ENCODE data around the gene DNPH1.

The DNPH1 gene, protein sequence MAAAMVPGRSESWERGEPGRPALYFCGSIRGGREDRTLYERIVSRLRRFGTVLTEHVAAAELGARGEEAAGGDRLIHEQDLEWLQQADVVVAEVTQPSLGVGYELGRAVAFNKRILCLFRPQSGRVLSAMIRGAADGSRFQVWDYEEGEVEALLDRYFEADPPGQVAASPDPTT

DNA sequence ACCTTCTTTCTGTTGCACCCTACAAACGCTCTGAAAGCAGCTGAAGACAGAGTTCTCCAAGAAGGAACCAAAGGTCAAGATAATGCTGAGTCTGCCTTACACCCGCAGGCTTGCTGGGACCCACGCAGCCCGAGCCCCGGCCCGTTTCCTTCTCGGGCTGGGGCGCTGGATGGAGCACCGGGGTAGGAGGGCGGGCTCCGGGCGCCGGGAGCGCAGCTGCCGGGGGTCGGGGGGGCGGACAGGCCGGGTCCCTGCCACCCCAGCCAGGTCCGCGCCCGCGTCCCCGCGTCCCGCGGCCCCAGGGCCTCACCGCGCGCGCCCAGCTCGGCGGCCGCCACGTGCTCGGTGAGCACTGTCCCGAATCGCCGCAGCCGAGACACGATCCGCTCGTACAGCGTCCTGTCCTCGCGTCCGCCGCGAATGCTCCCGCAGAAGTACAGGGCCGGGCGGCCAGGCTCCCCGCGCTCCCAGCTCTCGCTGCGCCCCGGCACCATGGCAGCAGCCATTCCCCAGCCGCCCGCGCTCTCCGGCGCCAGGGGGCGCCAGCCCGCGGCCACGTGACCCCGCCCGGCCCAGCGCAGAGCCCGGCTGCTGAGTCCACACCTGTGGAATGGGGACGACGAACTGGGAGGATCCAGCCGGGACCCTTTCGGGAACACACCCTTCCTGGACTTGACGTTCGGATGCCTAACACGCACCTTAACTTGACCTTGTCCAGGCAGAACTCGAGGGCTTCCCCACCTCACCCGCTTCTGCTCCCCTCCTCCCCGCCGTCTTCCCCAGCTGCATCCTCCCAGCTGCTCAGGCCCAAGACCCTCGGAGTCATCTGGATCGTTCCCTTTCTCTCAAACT lies at the start of gene DNPH1:
DNPH1 (minus strand) TSS at position 531 of the 852 bp plus-strand sequence; CDS start at position 506, 25 bp downstream.
- DNase-seq, result peak; percentile 83

DNA sequence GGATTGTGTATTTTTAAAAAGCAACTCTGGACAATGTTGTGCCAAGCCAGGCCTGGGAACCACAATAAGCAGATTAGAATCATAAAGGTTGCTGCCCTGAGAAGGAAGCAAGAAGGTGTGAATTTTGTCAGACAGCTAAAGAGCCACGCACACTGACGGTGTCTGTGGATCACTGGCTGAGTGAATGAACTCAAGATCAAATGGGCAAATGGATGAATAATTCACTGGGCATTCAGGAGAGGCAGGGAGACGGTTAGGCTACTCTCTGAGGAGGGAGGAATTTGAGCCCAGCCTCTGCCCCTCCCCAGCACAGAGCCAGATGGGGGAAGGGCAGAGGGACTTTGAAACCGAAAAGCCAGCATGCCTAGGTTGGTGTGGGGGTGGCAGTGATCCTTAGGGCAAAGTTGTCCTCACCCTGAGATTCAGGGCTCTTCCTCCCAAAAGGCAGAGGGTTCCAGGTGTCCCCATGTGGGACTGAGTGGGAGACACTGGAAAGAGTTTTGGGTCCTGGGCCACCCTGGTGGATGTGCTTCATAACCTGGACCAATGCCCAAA lies 49.3 kb upstream of the DNPH1 start:
- DNase-seq, result no peak

DNA sequence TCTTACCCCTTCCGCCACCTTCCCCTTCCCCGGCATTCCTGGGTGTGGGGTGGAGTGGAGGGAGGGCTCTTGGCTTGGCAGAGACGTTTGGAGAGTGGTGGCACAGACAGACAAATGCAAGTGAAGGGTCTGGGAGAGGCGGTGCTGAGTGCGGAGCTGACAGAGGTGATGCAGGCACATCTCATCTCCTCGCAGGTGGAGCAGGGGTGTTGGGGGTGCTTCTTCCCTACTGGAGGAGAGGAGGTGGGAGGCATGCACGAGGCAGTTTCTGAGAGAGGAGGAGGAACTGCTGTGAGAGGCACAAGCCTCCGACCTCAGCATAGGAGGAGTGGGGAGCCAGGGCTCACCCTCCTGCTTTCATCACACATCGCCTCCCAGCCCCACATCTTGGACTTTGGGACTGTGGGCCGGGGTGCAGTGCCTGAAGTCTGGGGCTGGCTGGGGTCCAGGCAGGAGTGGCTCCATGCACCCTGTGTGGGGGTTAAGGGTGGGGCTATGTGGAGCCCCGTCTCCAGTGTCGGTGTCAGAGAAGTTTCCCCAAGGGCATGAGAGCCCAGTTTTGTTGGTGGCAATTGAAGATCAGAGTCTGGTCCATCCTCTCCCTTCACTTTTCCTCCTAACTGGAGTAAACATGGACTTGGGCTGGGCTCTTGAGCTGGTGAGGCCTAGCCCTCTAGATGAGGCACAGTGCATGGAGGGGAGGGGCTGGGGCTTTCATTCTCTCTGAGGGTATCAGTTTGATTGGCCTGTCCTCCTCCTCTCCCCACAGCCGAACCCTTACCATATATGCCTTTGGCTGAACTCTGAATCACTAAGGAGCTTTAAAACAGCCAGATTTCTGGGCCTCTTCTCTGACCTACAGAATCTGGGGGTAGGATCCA lies 48.6 kb upstream of the DNPH1 start:
- no peak for DNase-seq

DNA sequence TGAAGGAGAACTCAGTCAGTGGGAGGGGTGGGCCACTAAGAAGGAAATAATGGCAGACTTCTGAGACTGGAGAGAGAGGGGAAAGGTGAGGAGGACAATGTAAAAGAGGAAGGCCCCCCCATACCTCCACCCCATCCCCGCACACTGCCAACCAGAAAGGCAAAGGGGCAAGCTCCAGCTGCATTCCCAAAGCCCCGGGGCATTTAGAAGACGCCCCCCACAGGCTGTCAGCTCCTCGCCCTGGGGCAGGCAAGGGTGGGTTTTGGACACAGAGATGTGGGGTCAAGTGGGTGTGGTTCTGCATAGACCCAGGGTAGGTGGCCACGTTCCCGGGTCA lies 48.0 kb upstream of the DNPH1 start:
- DNase-seq, result no peak

DNA sequence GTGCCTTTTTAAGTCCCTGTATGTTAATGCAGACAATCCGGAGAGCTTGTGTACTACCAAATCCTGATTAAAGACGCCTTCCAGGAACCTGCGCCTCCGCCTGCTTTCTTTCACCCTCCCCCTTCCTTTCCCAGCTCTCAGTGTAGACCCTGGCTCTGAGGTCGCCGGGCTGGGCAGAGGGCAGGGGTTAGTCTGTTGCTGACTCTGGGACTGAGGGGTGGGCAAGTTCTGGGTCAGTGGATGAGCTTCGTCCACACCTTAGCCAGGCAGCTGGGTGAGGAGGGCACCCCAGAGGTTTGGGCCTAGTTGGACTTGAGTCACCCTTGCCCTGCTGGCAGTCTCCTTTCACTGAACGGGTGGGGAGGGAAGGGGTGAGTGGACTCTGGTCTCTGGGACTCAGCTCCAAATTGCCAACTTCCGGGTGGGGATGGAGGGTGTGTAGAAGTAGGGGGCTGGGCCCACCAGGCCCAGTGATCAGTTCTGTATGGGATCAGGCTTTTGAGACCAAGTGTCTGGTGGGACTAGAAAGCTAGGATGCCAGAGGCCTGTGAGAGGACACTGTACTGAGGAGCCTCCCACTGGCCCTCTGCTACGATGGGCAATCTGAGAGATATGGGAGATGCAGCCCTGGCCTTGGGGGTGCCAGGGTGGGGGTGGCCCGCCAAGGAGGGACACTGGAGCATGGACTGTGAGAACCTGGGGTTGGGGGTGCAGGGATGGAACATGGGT lies 47.5 kb upstream of the DNPH1 start:
- DNase-seq, result no peak

DNA sequence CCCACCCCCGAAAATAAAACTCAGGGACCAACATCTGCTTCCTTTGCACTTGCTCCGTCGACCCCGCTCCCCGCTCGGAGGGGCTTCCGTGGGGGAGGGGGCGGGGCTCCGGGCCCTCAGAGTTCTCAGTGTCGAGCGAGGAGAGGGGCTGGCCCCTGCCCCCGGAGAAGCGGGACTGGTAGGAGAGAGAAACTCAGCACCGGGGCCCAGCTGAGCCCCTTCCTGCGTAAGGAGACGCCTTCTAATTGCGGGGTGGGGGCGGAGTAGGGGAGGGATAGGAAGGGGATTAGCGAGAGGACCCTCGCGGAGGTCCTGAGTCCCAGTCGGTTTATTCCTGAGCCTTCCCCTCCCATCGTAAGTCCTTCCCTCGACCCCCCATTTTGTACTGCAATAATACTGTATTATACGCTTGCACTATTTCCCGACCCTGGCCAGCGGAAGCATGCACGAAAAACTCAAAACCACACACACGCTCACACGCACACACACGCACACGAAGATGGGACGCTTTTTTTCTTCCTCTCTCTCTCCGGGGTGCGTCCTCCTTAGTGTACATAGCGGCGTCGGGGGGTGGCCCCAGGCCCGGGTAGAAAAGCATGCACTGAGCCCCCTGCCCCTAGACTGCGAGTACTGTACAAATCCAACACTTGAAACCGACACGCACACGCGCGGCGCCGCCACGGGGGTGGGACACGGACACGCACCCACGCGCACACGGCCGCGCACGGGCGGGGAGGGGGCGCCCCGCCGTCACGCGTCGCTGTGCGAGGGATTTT lies 46.7 kb upstream of the DNPH1 start:
- no peak for DNase-seq

DNA sequence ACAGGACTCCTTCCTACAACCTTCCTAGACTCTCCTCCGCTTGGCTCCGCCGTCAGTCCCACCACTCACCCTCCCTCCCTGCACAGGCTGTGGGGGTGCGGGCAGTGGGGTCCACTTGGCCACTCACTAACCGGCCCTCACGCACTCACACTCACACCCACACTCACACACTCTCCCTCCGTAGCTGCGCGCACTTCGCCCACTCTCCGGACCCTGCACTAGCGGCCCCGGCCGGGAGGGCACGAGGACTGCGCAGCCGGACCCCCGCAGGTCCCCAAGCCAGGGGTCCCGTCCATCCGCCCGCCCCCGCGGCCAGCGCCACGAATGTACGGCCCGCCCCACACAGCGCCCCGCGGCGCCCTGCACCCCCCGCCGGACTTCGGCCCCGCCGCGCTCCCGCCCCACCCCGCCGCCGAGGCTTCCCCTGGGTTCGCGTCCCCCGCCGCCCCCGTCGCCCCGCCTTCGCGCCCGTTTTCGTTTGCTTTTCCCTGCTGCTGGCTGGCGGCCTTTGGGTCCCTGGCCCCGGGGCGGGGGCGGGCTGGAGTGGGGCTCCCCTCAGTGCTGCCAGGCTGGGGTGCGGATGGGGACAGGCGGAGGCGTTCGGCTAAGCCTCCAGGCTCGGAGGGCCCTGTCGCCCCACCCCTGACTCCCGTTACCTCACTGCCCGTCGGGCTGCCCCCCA lies 45.8 kb upstream of the DNPH1 start:
- DNase-seq, result peak; percentile 48

DNA sequence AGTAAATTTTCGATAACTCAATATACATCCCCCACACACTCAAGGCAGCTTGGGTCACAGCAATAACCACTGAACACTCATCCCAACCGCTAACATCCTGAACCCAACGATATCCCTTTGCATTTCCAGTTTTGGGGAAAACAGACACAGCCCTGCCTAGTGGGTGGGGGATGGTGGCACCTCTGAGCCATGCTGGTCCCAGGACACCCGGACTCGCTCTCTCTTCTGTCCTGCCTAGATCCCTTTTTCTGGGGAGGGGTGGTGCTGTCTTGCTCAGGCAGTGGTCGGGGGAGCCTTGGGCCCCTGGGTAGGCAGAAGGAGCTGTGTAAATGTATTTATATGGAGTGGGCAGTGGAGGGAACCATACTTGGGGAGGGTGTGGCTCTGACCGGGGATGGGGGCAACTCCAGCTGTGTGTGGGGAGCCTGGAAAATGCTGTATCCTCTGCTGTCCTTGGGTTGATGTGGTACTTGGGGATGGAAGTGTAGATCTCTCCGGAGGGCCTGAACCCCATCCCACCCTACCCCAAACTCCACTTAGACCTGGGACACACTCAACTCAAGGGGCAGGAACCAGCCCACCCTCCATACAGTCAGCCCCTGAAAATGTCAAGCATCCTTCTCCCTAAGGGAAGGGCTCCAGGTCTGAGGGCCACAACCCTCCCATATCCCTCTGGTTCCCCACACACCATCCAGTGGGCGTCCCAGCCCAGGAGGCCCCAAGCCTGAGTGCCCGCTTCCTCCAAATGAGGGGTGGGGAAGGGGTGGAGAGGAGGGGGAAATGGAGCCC lies 45.0 kb upstream of the DNPH1 start:
- no peak for DNase-seq

DNA sequence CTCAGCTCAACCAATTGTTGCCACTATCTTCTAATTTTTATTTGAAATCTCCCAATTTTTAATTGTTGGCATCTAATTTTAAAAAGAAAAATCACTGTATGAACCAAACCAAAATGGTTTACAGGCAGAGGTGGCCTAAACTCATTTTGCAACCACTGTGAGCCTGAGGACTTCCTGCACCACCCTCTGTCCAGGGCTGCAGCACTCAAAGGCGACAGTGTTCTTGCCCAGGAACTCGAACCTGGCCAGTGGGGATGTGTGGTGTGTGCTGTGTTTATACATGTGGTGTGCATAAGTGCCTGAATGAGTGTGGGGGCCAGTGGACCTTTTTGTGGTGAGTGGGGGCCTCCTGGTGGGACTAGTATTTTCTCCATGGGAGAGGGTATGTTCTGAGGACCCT lies 44.4 kb upstream of the DNPH1 start:
- no peak for DNase-seq

DNA sequence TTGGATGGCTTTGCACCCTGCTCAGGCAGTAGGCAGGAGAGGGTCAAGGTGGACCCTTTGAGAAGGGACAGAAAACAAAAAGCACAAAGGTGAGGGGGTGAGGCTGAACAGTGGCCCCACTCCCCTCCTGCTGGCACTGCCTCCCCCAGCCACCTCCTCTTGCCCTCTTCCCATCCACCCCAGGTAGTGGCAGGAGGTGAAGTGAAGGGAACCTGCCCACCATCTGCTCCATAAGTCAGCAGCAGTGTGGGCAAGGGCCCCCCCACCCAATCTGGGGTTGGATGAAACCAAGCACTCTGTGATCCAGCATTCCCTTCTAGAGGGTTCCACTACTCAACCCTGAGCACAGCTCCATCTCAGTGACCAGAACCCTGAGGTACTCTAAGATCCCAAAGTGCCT lies 42.7 kb upstream of the DNPH1 start:
- DNase-seq, result no peak

DNA sequence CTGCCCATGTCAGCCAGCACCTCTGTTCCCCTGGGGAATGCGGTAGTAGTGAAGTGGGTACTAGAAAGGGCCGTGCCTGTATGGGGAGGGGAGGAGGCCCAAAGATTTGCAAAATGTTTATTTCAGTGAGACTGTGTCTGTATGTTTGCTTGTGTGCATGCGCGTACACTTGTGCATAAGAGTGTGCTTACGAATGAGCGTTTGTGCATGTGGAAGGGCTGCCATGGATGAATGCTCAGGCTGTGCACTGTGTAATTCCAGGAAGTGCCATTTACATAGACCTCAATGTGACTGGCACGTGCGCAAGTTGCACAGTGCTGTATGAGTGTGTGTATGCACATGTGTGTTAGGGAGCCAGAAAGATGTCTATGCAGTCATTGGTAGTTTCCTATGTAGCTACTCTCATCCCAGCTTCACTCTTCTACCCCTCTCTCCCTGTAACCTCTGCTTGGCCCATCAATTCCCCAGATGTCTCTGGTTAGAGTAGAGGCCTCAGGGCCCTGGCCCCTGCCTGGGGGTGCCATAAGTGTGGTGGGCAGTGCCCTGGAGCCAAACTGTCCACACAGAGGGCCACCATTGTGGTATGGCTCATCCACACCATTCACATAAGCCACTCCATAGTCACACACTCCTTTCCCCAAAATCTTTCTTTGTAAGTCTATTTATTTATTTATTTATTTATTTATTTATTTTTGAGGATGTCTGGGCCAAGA lies 42.0 kb upstream of the DNPH1 start:
- no peak for DNase-seq

DNA sequence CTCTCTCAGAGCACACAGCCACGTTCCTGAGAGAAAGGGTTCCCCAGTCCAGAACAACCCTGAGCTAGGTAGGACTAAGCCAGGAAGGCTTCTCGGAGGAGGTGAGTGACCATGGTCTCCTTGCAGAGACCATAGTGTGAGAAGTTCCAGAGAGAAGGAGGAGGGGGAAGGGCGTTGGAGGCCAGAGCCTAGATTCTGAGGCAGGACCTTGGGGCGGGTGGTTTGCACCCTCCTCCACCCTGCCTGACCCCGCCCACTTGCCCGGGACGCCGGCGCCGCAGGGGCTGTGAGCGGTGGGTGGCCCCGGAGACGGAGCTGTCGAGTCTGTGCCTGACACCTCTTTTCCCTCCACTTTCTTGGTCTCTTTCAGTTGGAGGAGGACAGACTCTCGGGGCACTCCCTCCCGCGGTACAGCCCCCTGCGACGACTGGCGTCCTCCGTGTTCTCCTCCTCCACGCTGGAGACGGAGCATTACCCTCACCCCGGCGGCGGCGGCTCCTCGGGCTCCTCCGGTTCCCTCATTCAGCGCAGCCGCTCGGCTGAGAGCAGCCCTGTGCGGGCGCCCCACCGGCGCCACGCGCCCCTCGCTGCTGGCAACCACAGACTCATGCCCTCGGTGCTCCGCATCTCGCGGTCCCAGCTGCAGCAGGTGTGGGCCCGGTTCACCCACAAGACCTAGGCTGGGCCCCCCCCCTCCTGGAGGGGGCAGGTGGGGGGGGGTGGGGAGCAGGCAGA lies 40.2 kb upstream of the DNPH1 start:
- DNase-seq, result peak; percentile 53

DNA sequence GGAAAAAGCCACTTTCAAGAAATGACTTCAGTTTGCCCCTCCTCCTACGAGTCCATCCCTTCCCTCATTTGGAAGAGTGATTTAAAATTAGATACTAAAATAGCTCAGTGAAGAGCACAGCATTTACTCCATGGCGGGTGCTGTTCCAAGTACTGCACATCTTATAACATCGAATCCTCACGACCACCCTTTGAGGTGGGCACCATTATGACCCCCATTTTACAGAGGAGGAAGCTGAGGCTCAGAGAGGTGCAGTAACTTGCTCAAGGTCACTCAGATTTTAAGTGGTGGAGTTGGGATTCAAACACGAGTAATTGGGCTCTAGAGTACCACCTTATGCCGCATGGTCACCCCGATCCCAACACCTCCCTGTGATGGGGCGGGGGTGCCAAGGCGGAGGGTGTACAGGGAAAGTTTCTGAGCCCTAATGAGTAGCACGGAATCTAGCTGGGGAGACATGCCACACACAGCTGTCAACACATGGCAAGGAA lies 39.5 kb upstream of the DNPH1 start:
- no peak for DNase-seq

DNA sequence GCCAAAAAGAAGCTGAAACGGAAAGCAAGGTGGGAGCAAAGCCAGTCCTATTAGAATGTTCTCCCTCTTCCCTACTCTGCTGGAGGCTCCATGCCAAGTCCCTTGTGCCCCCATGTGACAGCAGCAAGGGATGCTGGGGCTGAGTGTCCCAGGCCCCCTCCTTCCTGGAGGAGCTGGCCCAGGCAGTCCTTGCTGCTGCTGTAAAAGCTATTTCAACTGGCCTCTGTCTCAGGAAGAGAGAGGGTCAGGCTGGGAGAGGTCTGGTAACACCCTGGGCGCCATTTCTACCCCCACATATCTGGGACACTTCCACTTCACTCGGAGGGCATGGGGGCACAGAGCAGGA lies 39.0 kb upstream of the DNPH1 start:
- DNase-seq, result no peak

DNA sequence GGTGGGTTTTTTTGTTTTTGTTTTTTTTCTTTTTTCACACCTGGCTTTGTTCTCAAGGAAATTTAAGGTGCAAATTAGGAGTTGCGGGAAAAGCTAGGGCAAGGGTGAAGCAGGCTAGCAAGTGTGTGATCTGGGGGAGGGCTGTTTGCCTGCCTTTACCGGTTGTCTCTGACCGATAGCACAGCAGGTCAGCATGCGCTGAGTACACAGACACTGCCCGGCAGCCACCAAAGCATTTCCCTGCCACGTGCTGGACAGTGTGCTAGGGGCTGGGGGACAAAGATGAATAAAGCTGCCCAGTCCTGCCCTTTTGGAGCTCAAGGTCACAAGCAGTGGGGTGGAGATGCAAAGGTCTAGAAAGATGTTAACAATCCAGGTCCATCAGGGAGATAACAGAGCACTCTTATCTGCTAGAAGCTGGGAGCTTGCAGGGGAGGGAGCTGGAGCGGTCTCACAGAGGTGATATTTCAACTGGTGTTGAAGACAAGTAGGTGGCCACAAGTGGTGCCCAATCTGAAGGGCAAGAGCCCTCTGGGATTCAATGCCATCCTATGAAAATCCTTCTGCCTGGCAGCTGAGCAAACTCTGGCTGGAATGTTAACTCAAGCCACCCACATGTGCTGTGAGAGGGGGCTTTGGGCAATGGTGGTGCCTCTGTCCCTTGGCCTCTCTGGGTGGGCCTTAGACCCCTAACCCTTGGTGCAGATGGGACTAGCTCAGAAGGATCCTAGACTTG lies 38.5 kb upstream of the DNPH1 start:
- no peak for DNase-seq

DNA sequence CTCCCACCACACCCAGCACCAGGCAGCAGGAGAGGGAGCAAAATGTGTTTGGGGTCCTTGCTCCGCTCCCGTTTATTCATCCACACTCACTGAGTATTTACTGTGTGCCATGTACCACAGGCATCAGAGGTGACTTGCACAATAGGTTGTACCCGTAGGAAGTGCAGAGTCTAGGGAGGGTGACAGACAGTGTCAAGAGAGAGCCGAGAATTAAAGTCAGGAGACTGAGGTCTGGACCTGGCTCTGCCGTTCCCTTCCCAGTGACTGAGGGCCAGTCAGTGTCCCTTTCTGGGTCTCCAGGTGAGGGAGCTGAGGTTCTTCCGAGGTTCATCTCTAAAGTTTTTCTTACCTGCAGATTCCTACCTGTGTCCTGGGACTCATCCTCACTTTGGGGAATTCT lies 36.3 kb upstream of the DNPH1 start:
- no peak for DNase-seq

DNA sequence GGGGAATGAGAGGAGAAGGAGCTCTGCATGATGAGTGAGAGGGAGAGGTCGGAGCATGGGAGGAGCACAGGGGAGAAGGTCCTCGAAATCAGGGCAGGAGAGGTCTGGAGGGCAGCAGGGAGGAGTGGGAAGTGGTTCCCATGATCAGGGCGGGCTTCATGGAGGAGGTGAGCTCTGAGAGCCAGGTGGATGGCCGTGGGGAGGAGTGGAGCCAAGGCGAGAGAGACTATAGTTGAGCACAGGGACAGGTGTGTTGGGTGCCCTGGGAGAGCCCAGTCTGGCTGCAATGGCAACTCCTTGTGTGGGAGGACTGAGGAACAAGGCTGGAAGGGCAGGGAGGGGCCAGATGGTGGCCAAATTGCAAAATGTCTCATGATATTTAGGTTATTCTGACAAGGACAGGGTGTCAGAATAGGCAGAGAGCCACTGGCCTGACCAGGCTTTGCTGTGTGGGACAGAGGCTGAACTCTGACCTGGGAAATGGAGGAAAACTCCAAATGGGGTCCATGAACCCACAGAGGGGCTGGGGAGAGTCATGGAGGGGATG lies 35.4 kb upstream of the DNPH1 start:
- DNase-seq, result no peak

All from activated CD8-positive, alpha-beta memory T cell treated with anti-CD3 and anti-CD28 coated beads, Interleukin-2, amount 50 U/mL, for 4 hours (primary cell).